Stimulated activated naive CD4-positive, alpha-beta T cell treated with Interleukin-2 at 50 U/mL for 16 hours (primary cell): ENCODE data around the gene OPN1MW.
"Not testable (repeated sequence)": the region's sequence is repeated elsewhere in the genome, so short reads cannot be mapped to it uniquely, and the experiment has no call there.

Source experiments
- DNase-seq: peaks from one replicate; lab custom pipeline; 2025; lab: John Stamatoyannopoulos, UW

The OPN1MW gene

GRCh38 chrX:154182296-154182695 is at the start of gene OPN1MW:
Gene OPN1MW (plus strand): TSS chrX:154182596. CDS start chrX:154182678, 82 bp downstream.
- not testable (repeated sequence) for DNase-seq

- DNase-seq = peak; percentile 4
Observed at GRCh38 chrX:154135458-154136229, 46.8 kb upstream of the OPN1MW start.

GRCh38 chrX:154136627-154137161 is 45.7 kb upstream of the OPN1MW start:
- DNase-seq = peak; percentile 48

GRCh38 chrX:154138857-154139256 is 43.5 kb upstream of the OPN1MW start:
- no peak for DNase-seq

GRCh38 chrX:154140206-154140605 is 42.2 kb upstream of the OPN1MW start:
- no peak for DNase-seq

GRCh38 chrX:154140742-154141141 is 41.7 kb upstream of the OPN1MW start:
- no peak for DNase-seq

GRCh38 chrX:154142386-154142785 is 40.0 kb upstream of the OPN1MW start:
- no peak for DNase-seq

- DNase-seq = no peak
Observed at GRCh38 chrX:154142950-154143745, 39.2 kb upstream of the OPN1MW start.

- not testable (repeated sequence) for DNase-seq
Observed at GRCh38 chrX:154144010-154144409, 38.4 kb upstream of the OPN1MW start, which contains the start of gene OPN1LW. Gene OPN1LW (plus strand): TSS chrX:154144243. CDS start chrX:154144284, 41 bp downstream.

- DNase-seq = not testable (repeated sequence)
Observed at GRCh38 chrX:154151030-154151429, 31.4 kb upstream of the OPN1MW start.

GRCh38 chrX:154156221-154156620 is 26.2 kb upstream of the OPN1MW start:
- DNase-seq = not testable (repeated sequence)

GRCh38 chrX:154157207-154157606 is 25.2 kb upstream of the OPN1MW start:
- DNase-seq = not testable (repeated sequence)

GRCh38 chrX:154159345-154159744 is 23.1 kb upstream of the OPN1MW start:
- DNase-seq = not testable (repeated sequence)

GRCh38 chrX:154164902-154165301 is 17.5 kb upstream of the OPN1MW start:
- DNase-seq = not testable (repeated sequence)

- DNase-seq = not testable (repeated sequence)
Observed at GRCh38 chrX:154168384-154168783, 14.0 kb upstream of the OPN1MW start.

- DNase-seq = not testable (repeated sequence)
Observed at GRCh38 chrX:154172535-154172943, 9.9 kb upstream of the OPN1MW start.

GRCh38 chrX:154174356-154174755 is 8.0 kb upstream of the OPN1MW start:
- not testable (repeated sequence) for DNase-seq

- DNase-seq = not testable (repeated sequence)
Observed at GRCh38 chrX:154183794-154184193, 1.4 kb downstream of the OPN1MW start.

GRCh38 chrX:154192846-154193245 is 10.4 kb downstream of the OPN1MW start:
- not testable (repeated sequence) for DNase-seq

- DNase-seq = not testable (repeated sequence)
Observed at GRCh38 chrX:154194316-154194715, 11.9 kb downstream of the OPN1MW start.

- DNase-seq = not testable (repeated sequence)
Observed at GRCh38 chrX:154196466-154196865, 14.1 kb downstream of the OPN1MW start.

- not testable (repeated sequence) for DNase-seq
Observed at GRCh38 chrX:154209670-154210418, 27.4 kb downstream of the OPN1MW start.
